SKM-1 (cell line): ENCODE results near the gene PPP1R1B.

Source experiments
- DNase-seq: peaks from one replicate; lab custom pipeline; 2025; ENCODE audit not compliant: unreplicated experiment; lab: John Stamatoyannopoulos, UW

PPP1R1B gene

DNA sequence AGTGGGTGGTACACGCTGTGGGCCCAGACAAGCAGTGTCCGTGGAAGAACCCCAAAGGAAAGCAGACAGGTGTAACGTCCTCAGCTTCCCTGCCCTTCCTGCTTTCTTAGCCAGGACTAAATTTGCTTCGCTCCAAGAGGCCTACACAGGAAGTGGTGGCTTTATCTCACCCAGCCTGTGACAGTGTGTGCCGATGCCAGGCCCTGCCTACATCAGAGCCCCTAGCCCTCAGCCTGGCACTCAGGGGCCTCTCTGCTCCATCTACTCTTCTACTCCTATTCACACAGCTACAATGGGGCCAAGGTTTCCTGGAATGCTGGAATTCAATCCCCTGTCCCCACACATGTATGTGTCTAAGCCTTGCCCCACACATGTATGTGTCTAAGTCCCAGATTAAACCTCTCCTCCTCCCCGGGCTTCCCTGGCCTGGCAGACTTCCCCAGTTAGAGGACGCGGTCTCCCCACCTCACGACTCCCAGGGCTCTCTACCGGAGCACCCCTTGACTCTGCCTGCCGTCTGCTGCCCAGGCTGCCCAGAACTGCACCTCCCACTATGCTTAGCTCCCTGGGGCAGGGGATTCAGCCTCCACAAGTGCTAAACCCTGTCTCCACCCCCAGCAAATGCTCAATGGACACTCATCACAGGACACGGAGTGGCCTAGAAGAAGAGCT is 52.9 kb downstream of the PPP1R1B start:
- no peak for DNase-seq

DNA sequence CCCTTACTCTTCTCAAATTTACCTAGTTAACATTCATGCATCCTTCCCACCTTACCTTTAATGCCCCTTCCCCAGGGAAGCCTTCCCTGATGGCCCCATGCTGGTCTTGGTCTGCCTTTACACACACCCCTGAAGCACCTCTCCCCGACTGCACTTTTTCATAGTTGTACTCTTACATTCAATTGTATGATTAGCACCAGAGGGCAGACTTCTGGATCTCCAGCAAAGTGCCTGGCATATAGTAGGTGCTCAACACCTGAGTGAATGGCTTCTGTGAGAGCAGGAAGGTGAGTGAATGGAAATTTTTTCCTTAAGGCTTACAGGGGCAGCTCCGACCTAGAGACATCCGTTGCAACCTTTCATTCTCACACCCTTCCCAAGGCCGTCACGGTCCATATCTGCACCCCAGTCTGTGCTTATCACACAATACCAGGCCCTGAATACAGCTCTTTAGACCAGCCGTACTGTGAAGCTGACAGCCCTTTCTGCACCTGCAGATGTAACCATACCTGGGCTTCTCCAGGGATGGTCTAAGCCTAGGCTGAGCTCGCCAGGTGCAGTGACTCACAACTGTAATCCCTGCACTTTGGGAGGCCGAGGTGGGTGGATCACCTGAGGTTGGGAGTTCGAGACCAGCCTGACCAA is 56.7 kb downstream of the PPP1R1B start:
- no peak for DNase-seq

- DNase-seq, result no peak
Measured at GRCh38 chr17:39684369-39685192, 57.8 kb downstream of the PPP1R1B start.
